Activated effector memory CD4-positive, alpha-beta T cell treated with Interleukin-2 at 50 U/mL for 16 hours (primary cell): ENCODE data around the gene ITGAV.

ENCODE experiments used
- DNase-seq: peaks from one replicate; pipeline ENCODE4 v3.0.0-alpha.2; 2020

The ITGAV gene

DNA sequence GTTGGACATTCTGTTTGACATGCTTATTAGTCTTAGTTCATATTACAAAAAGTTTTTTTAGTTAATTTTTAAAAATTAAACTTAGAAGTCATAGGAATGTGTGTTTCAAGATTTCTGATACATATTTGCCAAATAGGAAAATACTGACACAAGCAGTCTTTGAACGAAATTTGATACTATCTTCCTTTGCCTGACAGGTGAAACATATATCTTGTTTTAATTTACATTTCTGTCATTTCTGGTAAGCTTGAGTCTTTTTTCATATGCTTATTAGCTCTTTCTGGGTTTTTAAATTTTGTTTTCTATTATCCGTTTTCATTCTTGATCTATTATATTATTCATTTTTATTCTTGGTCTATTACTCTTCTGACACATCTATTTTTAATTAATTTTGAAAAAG is 24.5 kb downstream of the ITGAV start:
- DNase-seq, result no peak

- no peak for DNase-seq
Observed at GRCh38 chr2:186617148-186617547, 27.3 kb downstream of the ITGAV start.

DNA sequence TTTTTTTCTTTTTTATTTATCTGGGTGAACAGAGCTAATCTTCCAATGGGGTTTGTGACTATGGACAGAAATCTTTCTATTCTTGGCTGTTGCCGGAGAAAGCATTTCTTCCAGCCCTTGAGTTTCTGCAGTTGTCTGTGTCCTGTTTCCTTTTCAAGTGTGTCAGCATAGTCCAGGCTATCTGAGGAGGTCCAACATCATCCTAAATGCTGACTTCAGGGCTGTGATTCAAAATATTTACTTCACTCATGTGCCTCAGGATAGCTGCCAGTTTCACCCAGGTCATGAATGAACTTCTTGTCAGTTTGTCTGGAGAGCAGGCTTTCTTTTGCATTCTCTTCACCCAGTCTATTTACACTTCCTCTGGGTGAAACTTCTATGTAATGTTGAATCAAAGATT is 27.9 kb downstream of the ITGAV start:
- DNase-seq, result no peak

DNA sequence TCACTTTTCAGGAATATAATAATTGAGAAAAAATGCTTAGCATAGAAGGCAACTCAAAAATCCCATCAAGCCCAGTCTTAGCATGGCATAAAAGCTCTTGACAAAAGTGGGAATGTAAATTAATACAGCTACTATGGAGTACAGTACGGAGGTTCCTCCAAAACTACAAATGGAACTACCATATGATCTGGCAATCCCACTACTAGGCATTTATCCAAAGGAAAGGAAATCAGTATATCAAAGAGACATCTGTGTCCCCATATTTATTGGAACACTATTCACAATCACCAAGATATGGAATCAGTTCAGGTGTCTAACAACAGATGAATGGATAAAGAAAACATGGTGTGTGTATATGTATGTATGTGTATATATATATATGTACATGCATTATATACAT is 28.8 kb downstream of the ITGAV start:
- no peak for DNase-seq

DNA sequence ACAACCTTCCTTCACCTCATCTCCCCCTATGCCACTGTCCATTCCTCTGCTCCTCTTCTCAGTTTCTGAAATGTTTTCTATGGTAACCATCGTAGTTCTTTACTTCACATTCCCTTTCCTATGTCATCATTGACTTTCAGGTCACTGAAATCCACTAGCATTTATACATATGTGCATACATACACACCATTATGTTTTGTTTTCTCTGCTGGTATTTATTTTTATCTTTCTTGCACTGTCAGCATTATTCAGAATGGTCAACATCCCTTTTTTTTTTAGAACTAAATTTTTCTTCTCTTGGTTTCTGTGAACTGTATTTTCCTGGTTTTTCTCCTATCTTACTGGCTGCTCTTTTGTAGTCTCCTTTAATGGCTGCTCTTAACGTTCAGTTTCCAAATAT is 33.2 kb downstream of the ITGAV start:
- DNase-seq, result no peak

GRCh38 chr2:186624276-186624675 is 34.4 kb downstream of the ITGAV start:
- no peak for DNase-seq

DNA sequence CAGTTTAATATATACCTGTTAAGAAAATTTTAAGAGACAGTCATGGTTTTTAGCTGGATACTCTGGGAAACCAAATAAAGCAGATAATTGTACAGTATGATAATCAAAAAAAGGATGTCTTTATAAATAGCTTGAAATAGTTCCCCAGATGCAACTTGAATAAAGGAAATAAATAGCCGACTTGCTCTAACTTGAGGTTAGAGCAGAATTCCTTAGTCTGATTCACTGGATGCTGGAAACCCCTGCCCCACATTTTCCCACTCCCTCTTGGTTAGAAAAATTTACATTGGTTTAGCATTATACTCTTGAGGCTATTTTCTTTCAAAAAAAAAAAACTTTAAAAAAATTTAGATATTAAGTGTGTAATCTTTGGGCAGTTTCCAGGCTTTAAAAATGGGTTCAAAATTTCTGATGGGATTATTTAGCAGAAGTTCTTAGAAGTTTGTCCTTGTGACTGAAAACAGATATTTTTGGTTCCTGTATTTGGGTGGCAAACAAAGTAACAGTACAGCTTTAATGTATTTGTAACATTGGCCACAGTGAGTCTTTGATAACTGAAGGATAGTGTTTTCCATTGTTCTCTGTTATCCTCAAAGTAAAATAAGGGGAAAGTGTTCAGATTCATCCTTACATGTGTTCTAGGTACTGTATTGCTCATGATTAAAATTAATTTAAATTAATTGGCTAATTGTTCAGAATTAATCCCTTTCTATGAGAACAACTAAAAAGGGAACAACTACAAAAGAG is 39.6 kb downstream of the ITGAV start:
- DNase-seq, result no peak

DNA sequence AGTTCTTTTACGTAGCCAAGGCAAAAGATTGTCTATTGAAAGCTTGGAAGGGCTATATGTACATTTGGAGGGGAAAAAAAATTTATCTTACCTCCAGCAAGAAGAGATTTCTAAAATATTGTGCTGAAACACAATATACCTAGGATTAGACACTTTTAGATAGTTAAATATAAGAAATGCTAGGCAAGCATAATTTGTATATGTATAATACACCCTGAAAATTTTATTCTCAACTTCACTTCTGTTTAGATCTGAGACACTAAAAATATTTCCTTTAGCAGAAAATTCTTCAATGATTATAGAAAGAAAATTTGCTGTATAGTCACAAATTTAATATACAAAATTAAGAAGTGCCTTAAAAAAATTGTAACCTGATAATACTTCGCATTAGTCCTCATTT is 42.6 kb downstream of the ITGAV start:
- no peak for DNase-seq

DNA sequence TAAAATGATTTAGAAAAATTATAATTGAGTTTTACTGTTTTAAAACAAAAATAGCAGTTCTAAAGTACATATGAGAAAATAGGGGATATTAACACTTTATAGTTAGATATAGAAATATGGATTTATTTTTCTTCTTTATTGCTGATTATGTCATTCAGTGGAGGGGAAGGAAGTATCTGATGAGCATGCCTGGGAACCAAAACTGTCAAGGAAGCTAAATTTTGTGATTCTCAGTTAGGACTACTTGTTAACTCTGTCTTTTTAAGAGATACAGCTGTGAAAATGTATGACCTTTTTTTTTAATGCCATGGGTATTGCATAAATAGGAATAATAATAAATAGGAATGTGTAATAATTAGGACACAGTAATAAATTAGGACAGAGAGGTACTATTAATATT is 44.8 kb downstream of the ITGAV start:
- DNase-seq, result no peak

DNA sequence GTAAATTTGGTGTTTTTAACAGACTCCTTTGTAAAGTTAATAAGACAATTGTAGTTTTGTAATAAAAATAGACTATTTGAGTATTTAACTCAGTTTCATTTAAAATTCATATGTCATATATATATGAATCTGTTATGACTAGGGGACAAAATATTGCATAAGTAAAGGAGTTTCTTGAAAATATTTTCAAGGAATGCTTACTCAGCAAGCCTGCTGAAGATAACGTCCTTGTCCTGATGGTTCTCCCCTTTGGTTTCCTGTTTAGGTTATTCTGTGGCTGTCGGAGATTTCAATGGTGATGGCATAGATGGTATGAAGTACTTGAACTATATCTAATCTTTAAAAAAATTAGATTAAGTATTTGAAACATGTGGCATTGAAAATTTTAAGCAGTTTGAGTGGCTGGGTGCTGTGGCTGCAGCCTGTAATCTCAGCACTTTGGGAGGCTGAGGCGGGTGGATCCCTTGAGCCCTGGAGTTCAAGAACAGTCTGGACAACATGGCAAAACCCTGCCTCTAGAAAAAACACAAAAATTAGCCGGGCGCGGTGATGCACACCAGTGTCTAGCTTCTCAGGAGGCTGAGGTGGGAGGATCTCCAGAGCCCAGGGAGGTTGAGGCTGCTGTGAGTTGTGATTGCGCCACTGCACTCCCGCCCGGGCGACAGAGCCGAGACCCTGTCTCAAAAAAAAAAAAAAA is 47.1 kb downstream of the ITGAV start:
- no peak for DNase-seq

GRCh38 chr2:186637497-186637800 is 47.6 kb downstream of the ITGAV start:
- no peak for DNase-seq

- no peak for DNase-seq
Observed at GRCh38 chr2:186639939-186640338, 50.1 kb downstream of the ITGAV start.

DNA sequence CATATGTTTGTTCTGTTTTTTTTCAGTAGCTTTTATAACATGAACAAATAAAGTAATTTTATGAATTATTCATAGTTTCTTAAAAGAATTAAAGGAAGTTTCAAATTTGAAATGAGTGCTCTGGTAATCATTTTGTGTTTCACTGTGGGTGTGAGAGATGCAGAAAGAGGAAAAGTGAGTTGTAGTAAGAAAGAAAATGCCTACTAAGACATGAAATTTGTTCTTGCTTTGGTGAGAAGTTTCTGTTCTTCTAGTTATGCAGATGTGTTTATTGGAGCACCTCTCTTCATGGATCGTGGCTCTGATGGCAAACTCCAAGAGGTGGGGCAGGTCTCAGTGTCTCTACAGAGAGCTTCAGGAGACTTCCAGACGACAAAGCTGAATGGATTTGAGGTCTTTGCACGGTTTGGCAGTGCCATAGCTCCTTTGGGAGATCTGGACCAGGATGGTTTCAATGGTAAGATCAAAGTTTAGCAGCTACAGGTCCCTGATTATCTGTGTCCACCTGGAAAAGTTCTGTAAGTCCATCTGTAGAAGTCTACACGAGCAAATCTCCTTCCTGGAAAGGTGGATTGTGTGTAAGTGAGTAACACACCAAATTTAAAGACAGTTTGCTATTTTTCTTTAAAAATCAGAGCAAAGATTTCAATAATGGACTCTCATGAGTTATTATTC is 51.4 kb downstream of the ITGAV start:
- no peak for DNase-seq

DNA sequence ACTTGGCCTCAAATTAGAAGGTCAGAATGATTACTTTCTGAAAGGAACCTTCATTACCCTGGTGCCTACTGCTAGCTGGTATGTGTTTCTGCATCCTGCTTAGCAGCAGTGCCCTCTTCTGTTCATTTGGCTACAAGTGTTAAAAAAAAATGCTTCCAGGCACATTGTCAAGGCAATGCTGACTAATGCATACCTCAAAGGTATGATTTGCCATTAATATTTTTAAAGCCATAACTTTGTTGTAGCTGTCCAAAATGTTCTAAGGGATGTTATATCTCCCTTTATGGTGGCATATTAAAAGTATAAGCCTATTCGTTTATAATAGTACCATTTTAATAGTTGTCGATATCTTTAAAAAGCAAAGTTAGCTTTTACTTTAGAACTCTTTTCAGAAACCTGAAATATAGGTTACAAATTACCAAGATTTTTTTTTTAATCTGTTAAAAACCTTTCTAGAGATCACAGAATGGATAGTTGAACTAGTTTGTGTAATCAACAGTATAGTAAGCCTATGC is 52.0 kb downstream of the ITGAV start:
- no peak for DNase-seq

DNA sequence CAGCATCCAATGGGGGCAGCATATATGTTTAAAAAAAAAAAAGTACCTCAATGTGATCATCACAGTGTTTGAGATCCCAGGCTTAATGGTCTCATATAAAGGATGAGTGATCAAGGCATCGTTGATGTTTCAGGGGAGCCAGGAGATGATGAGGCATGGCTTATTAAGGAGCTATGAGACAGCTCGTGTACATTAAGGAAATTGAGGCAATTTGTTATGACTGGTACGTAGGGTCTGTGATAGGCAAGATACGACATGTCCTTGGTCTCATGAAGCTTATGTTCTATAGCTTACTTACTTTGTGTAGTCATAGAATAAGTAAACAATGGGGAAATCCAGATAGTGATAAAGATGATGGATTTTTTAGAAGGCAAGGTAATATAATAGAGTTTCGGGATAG is 54.9 kb downstream of the ITGAV start:
- no peak for DNase-seq

DNA sequence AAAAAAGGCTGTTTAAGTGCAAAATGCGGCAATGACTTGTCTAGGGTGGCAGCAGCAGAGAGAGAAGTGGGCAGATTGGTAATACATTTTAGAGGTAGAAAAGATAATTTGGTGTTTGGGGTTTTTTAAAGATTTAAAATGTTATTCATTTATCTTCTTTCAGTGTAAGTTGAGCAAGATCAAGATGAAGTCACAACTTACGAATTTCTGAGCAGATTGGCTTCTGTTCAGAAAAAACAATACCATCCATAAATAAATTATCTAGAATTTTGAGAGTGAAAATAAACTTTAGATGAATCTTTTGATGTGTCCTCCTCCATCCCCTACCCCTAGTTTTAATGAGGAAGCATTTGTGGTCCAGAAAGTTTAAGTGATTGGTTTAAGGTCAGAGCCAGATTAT is 56.1 kb downstream of the ITGAV start:
- no peak for DNase-seq

DNA sequence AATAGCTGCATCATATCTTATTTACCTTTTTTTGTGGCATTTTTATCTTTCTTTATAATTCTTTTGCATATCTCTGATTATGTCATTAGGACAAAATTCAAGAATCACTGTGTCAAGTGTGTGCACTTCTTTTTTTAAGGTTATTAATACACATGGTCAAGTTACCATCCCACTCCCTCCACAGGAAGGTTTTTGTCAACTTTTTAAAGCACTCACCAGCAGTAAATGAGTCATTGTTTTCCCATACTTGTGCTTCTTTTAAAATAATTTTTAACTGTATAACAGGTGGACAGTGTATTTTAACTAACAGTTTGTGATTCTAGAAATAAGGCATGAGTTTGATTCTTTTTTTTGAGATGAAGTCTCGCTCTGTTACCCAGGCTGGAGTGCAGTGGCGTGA is 58.3 kb downstream of the ITGAV start:
- no peak for DNase-seq

GRCh38 chr2:186653511-186653910 is 63.7 kb downstream of the ITGAV start:
- DNase-seq, result no peak

DNA sequence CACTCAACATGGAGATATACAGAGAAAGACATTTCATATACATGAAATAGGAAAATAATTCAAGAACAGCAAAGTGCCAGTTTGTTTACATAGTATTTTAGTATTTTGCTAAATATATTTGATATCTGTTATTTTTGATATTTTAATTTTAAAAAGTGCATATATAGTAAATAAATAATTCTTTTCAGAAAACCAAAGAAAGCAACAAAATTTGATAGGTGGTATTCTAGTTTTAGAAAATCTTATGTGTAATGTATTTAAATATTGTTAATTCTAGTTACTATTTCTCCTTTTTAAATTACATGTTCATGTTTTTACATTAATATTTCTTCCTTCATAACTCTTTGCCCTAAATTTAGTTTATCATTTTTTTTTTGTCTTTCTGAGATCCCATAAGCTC is 69.5 kb downstream of the ITGAV start:
- DNase-seq, result no peak

DNA sequence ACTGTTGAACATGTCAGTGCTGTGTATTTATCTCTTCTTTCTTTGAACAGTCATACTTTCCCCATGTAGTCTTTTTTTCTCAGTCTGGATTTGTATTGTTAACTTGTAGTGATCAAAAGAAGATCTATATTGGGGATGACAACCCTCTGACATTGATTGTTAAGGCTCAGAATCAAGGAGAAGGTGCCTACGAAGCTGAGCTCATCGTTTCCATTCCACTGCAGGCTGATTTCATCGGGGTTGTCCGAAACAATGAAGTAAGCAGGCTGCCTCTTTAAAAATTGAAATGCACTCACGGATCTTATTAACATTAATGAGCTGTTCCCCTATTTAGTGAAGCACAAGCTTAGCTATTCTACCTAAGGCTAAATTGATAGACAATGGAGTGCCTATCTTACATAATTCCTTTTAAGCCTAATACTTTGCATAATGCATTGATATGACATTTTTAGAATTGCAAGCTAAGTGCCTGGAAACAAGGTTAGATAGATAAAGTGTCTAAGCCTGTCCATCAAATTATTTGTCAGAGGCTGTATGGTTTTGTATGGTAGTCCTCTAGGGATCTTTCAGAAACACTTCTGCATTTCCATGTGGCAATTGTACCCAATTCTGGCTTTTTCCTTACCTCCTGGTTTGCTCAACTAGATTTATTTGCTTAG is 74.7 kb downstream of the ITGAV start:
- DNase-seq, result no peak

- no peak for DNase-seq
Observed at GRCh38 chr2:186669146-186669545, 79.3 kb downstream of the ITGAV start.

DNA sequence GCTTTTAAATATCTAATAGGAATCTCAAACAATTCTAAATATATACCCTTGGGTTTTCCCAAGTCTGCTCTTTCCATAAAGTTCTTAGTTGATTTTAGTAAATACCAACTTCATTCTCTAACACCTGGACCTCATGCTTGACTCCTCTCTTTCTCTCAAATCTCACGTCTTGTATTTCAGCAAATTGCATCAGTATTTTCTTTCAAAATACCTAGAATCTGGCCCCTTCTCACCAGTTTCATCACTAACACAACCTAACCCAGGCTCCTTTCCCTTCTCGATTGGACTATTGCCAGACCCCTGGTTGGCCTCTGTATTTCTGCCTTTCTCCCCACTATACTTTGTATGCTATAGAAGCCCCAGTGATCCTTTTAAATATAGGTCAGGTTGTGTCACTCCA is 81.0 kb downstream of the ITGAV start:
- no peak for DNase-seq

DNA sequence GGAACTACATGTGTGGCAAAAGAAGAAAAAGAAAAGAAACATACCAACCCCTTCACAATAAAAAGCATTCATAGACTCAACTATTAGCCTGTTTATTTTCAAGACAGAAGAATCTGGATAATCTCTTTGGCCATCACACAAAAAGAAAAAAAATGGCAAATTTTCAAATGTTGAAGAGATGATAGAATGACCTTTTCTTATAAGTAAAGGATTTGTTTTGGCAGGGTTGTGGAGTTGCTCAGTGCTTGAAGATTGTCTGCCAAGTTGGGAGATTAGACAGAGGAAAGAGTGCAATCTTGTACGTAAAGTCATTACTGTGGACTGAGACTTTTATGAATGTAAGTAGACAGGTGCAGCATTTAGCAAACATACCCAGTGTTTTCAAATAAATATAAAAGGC is 85.5 kb downstream of the ITGAV start:
- no peak for DNase-seq

- no peak for DNase-seq
Observed at GRCh38 chr2:186683341-186683740, 93.5 kb downstream of the ITGAV start.
